B cell (primary cell): ENCODE data around the gene NUPR2. TPM values are rescaled to one million over a fixed set of nuclear protein-coding genes. Genes with fewer than 3 reads are reported as not detected.

ENCODE experiments used
- ATAC-seq: fragments of 200-7000 bp; cut with Tn5 transposase; one replicate; pipeline ENCODE4 v1.10.0; 2021; ENCODE audit warnings: low read depth, mild to moderate bottlenecking, moderate number of reproducible peaks, moderate library complexity
- CTCF ChIA-PET: fragments of 350-600 bp; sonication (Branson Sonifier 250); formaldehyde crosslinking; loops from one replicate; lab custom pipeline; 2021; ENCODE audit warnings: antibody characterized with exemption, inconsistent platforms; lab: Charles Lee
- POLR2A ChIA-PET: fragments of 350-600 bp; sonication (Branson Sonifier 250); formaldehyde crosslinking; loops from one replicate; lab custom pipeline; 2021; ENCODE audit warnings: antibody characterized with exemption; lab: Charles Lee
- DNase-seq: peaks from one replicate; pipeline ENCODE4 v3.0.0; 2013
- H2AFZ ChIP-seq: 2 replicates; pipeline ENCODE4 v1.6.1; 2012; ENCODE audit warnings: mild to moderate bottlenecking, low read depth, low read length; ENCODE audit not compliant: insufficient read depth, poor library complexity, severe bottlenecking
- H3K27ac ChIP-seq, 2 donors: 1 replicate in 1 of 2; 2 replicates in 1 of 2; pipeline ENCODE4 v1.5.1; 2012 to 2013; ENCODE audit warnings: low read length in 2 of 2, mild to moderate bottlenecking in 2 of 2, moderate library complexity in 1 of 2
- H3K27me3 ChIP-seq, 4 experiments: fragments of 200-600 bp in 1 of 4; sonication (generic) in 1 of 4; replicated peaks in 1 of 4; 1 replicate in 2 of 4; 2 replicates in 2 of 4; pipeline versions ENCODE4 v1.6.1 to v1.7.0; 2013 to 2016; ENCODE audit warnings: low read length in 3 of 4, mild to moderate bottlenecking in 2 of 4, mixed read lengths in 1 of 4, moderate library complexity in 1 of 4; ENCODE audit not compliant: insufficient read depth in 4 of 4, control insufficient read depth in 3 of 4; ENCODE audit errors: control extremely low read depth in 1 of 4
- H3K36me3 ChIP-seq, 2 experiments: replicated peaks in 1 of 2; 1 replicate in 1 of 2; 2 replicates in 1 of 2; pipeline versions ENCODE4 v1.6.1 to v1.7.1; 2013; ENCODE audit warnings: low read length in 1 of 2; ENCODE audit not compliant: insufficient read depth in 2 of 2, control insufficient read depth in 1 of 2; ENCODE audit errors: control extremely low read depth in 1 of 2, extremely low read depth in 1 of 2
- H3K4me1 ChIP-seq, 2 donors: fragments of 200-600 bp in 1 of 2; sonication (generic) in 1 of 2; 1 replicate in 1 of 2; 2 replicates in 1 of 2; pipeline versions ENCODE4 v1.5.1 to v1.6.1; 2013 to 2017; ENCODE audit warnings: low read length in 2 of 2; ENCODE audit not compliant: control insufficient read depth in 2 of 2, insufficient read depth in 2 of 2
- H3K4me2 ChIP-seq: replicated peaks from 2 replicates; pipeline ENCODE3; 2012; ENCODE audit warnings: mild to moderate bottlenecking, low read depth, low read length; ENCODE audit not compliant: poor library complexity, severe bottlenecking
- H3K4me3 ChIP-seq, 5 experiments: fragments of 200-600 bp in 1 of 5; sonication (generic) in 1 of 5; 1 replicate in 3 of 5; 2 replicates in 2 of 5; pipeline versions ENCODE4 v1.5.1 to v1.7.0; 2011 to 2016; ENCODE audit warnings: low read length in 4 of 5, mild to moderate bottlenecking in 4 of 5, low read depth in 2 of 5, control low read depth in 1 of 5, moderate library complexity in 1 of 5; ENCODE audit not compliant: insufficient read depth in 1 of 5; ENCODE audit errors: control extremely low read depth in 1 of 5, extremely low read depth in 1 of 5
- H3K79me2 ChIP-seq: fragments of 200-600 bp; sonication (generic); one replicate; pipeline ENCODE4 v1.6.0; 2016; ENCODE audit warnings: low read length; ENCODE audit not compliant: control insufficient read depth, insufficient read depth
- H3K9ac ChIP-seq: fragments of 200-600 bp; sonication (generic); 2 replicates; pipeline ENCODE4 v1.6.1; 2017; ENCODE audit warnings: mild to moderate bottlenecking, low read length, moderate library complexity
- H3K9me3 ChIP-seq, 3 donors: one replicate each; pipeline versions ENCODE4 v1.6.1 to v1.7.1; 2013; ENCODE audit warnings: low read length in 2 of 3; ENCODE audit not compliant: control insufficient read depth in 2 of 3, insufficient read depth in 1 of 3; ENCODE audit errors: control extremely low read depth in 1 of 3
- H4K20me1 ChIP-seq: 2 replicates; pipeline ENCODE4 v1.6.0; 2012; ENCODE audit warnings: mild to moderate bottlenecking, low read length; ENCODE audit not compliant: insufficient read depth, control insufficient read depth, poor library complexity, severe bottlenecking
- H3K27ac Mint-ChIP-seq: one replicate; pipeline ENCODE4 v1.8.0; 2021; ENCODE audit warnings: mixed read lengths
- H3K27me3 Mint-ChIP-seq: one replicate; pipeline ENCODE4 v1.8.0; 2021; ENCODE audit warnings: mixed read lengths
- H3K4me1 Mint-ChIP-seq: one replicate; pipeline ENCODE4 v1.8.0; 2021; ENCODE audit warnings: mixed read lengths
- H3K4me3 Mint-ChIP-seq: one replicate; pipeline ENCODE4 v1.8.0; 2021; ENCODE audit warnings: mixed read lengths
- H3K9me3 Mint-ChIP-seq: one replicate; pipeline ENCODE4 v1.8.0; 2022; ENCODE audit warnings: mixed read lengths; ENCODE audit not compliant: insufficient read depth
- CTCF ChIP-seq: fragments of 200-600 bp; IDR thresholded peaks from one replicate; pipeline ENCODE4 v1.8.0; 2022; ENCODE audit warnings: antibody characterized with exemption, mild to moderate bottlenecking
- EZH2 ChIP-seq: IDR thresholded peaks from 2 replicates; pipeline ENCODE4 v1.6.1; 2012; ENCODE audit warnings: borderline replicate concordance, low read depth, mild to moderate bottlenecking, moderate library complexity, low read length; ENCODE audit not compliant: insufficient read depth, poor library complexity, severe bottlenecking
- whole genome bisulfite sequencing: methylation state at CpG from one replicate; pipeline ENCODE4 v1.1.5; 2013; ENCODE audit warnings: missing lambda C conversion rate; ENCODE audit not compliant: insufficient coverage; 5-methylcytosine and 5-hydroxymethylcytosine counted together
- intact Hi-C: fragments of 100-400 bp; cut with micrococcal nuclease; formaldehyde crosslinking; loops from one replicate; pipeline ENCODE4 v1.10.0; 2022
- polyA plus RNA-seq: library from polyadenylated mRNA; depleted of rRNA; stranded (reverse); fragments of >200 nt; gene quantifications from 2 replicates; pipeline ENCODE4 v1.2.3, GENCODE V29; 2012
- total RNA-seq, 2 donors: library from RNA; stranded (reverse); fragments of 120-200 nt in 1 of 2; gene quantifications; 1 replicate in 1 of 2; 2 replicates in 1 of 2; pipeline versions ENCODE4 v1.2.3 to v1.2.4, GENCODE V29; 2013 to 2022

The NUPR2 gene
- total and polyA plus RNA-seq, 2 donors (not counting 1 experiment from before 2014, with no cell fraction given): not detected

- WGBS: 97% methylated on average over 3 of the region's 3 CpGs
- POLR2A ChIA-PET: no interaction called here
These were observed 24.6 kb downstream of the NUPR2 start for GRCh38 chr7:56091591-56091990.

GRCh38 chr7:56087445-56087844 is 28.8 kb downstream of the NUPR2 start:
- Histone ChIP-seq H3K27me3 (no peaks in the 10 kb centered on the region), H3K79me2 (no peaks in the 10 kb centered on the region), H4K20me1 (no peaks in the 10 kb centered on the region), H3K36me3 (peaks cover 0 to 2% of the 10 kb centered on the region in 2 experiments), H3K4me1 (no peaks in the 10 kb centered on the region), H3K4me2 (no peak overlapping the region), H3K9me3 (no peaks in the 10 kb centered on the region), H3K27ac (no peak overlapping the region), H3K4me3 (no peak overlapping the region), H2AFZ (no peak overlapping the region), H3K9ac (no peak overlapping the region)
- Mint-ChIP-seq H3K9me3 (no peaks in the 10 kb centered on the region), H3K4me3 (no peak overlapping the region), H3K27ac (no peak overlapping the region), H3K4me1 (no peaks in the 10 kb centered on the region), H3K27me3 (no peaks in the 10 kb centered on the region)
- ChIA-PET CTCF (no interaction called here), POLR2A (no interaction called here)
- no peak for TF ChIP-seq CTCF
- TF ChIP-seq EZH2: no peak
- 98% methylated on average over 15 of the region's 16 CpGs for WGBS
- no peak for DNase-seq
- intact Hi-C loops: no loop called here
- ATAC-seq: no peak

More at GRCh38 chr7:56091591-56091990, 24.6 kb downstream of the NUPR2 start:
- TF ChIP-seq CTCF (no peak), EZH2 (no peak)
- no peaks in the 10 kb centered on the region for H3K4me1 Mint-ChIP-seq
- H3K27ac Mint-ChIP-seq: no peak overlapping the region
- intact Hi-C loops: no loop called here
- H3K27me3 Mint-ChIP-seq: no peaks in the 10 kb centered on the region
- no peaks in the 10 kb centered on the region for H3K36me3 ChIP-seq
- no peak overlapping the region for H3K4me3 Mint-ChIP-seq
- no peak overlapping the region for H3K4me2 ChIP-seq
- no peaks in the 10 kb centered on the region for H3K27me3 ChIP-seq
- no peak for ATAC-seq
- no peak overlapping the region for H3K4me3 ChIP-seq
- no peaks in the 10 kb centered on the region for H3K79me2 ChIP-seq
- H3K9me3 ChIP-seq: no peaks in the 10 kb centered on the region
- CTCF ChIA-PET: no interaction called here
- H3K4me1 ChIP-seq: no peaks in the 10 kb centered on the region
- H3K9ac ChIP-seq: no peak overlapping the region
- H4K20me1 ChIP-seq: no peaks in the 10 kb centered on the region
- DNase-seq: no peak
- H3K27ac ChIP-seq: no peak overlapping the region
- no peaks in the 10 kb centered on the region for H3K9me3 Mint-ChIP-seq
- H2AFZ ChIP-seq: no peak overlapping the region
